Thyroid gland (tissue), 4 donors: ENCODE results near the gene CLRN3. TPM values are rescaled to one million over a fixed set of nuclear protein-coding genes. Genes with fewer than 3 reads are reported as not detected.

Experiments
- DNase-seq, 2 donors: peaks; one replicate each; pipeline ENCODE4 v3.0.0-alpha.2; 2019
- H3K27ac ChIP-seq, 3 donors: fragments of 200-600 bp; sonication (generic); 1 replicate in 2 of 3; 2 replicates in 1 of 3; pipeline ENCODE4 v1.5.1; 2016 to 2019; ENCODE audit warnings: mild to moderate bottlenecking in 1 of 3, moderate library complexity in 1 of 3
- H3K27me3 ChIP-seq: fragments of 200-600 bp; sonication (generic); one replicate; pipeline ENCODE4 v1.5.1; 2019
- H3K36me3 ChIP-seq, 2 donors: fragments of 200-600 bp; sonication (generic); one replicate each; pipeline ENCODE4 v1.5.1; 2016 to 2019
- H3K4me1 ChIP-seq, 2 donors: fragments of 200-600 bp; sonication (generic); one replicate each; pipeline ENCODE4 v1.5.1; 2017 to 2019
- H3K4me3 ChIP-seq, 3 donors: fragments of 200-600 bp; sonication (generic); replicated peaks in 1 of 3; 1 replicate in 2 of 3; 2 replicates in 1 of 3; pipeline ENCODE4 v1.5.1; 2016; ENCODE audit warnings: mild to moderate bottlenecking in 1 of 3
- H3K9me3 ChIP-seq: fragments of 200-600 bp; sonication (generic); one replicate; pipeline ENCODE4 v1.5.1; 2017
- POLR2A ChIP-seq, 2 donors: fragments of 450-650 bp; IDR thresholded peaks; one replicate each; pipeline ENCODE4 v1.6.1; 2017; ENCODE audit warnings: antibody characterized with exemption in 2 of 2, mild to moderate bottlenecking in 2 of 2, moderate library complexity in 1 of 2
- WGBS, 2 donors: methylation state at CpG; one replicate each; pipeline ENCODE4 v1.1.5; 2017; 5-methylcytosine and 5-hydroxymethylcytosine counted together
- intact Hi-C: fragments of 100-400 bp; cut with DNase I; formaldehyde crosslinking; loops from one replicate; pipeline ENCODE4 v1.15.1; 2023
- total RNA-seq, 4 donors: library from RNA; depleted of rRNA; stranded (reverse); fragments of >200 nt; gene quantifications; one replicate each; pipeline ENCODE4 v1.2.3, GENCODE V29; 2016
- TF ChIP-seq, protein P1 (sequence below), 6 experiments: fragments of 200-600 bp in 3 of 6; fragments of 450-650 bp in 3 of 6; sonication (generic) in 3 of 6; IDR thresholded peaks; one replicate each; pipeline ENCODE4 v1.5.1; 2016 to 2019; ENCODE audit warnings: antibody characterized with exemption in 6 of 6, mild to moderate bottlenecking in 2 of 6, inconsistent platforms in 1 of 6, moderate library complexity in 1 of 6

The CLRN3 gene
- total RNA-seq, 4 donors from 2014 or later: not detected

DNA sequence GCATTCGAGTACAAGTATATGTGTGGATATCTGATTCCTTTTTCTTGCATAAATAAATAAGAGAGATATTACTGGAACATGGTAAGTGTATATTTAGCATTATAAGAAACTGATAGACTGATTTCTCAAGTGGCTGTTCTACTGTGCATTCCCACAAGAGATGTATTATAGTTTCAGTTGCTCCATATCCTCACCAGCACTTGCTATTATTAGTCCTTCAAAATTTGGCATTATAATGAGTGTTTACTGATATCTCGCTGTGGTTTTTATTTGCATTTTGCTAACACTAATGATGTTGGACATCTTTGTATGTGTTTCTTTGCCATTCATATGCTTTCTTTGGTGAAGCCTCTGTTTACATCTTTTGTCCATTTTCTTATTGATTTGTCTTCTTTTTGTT lies 4.4 kb upstream of the CLRN3 start:
- TF ChIP-seq, protein P1, sequence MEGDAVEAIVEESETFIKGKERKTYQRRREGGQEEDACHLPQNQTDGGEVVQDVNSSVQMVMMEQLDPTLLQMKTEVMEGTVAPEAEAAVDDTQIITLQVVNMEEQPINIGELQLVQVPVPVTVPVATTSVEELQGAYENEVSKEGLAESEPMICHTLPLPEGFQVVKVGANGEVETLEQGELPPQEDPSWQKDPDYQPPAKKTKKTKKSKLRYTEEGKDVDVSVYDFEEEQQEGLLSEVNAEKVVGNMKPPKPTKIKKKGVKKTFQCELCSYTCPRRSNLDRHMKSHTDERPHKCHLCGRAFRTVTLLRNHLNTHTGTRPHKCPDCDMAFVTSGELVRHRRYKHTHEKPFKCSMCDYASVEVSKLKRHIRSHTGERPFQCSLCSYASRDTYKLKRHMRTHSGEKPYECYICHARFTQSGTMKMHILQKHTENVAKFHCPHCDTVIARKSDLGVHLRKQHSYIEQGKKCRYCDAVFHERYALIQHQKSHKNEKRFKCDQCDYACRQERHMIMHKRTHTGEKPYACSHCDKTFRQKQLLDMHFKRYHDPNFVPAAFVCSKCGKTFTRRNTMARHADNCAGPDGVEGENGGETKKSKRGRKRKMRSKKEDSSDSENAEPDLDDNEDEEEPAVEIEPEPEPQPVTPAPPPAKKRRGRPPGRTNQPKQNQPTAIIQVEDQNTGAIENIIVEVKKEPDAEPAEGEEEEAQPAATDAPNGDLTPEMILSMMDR (IDR thresholded peaks at IDR 0.05): no peak
- TF ChIP-seq POLR2A (IDR thresholded peaks at IDR 0.05): no peak
- Histone ChIP-seq H3K4me3 (no peak overlapping the region), H3K9me3 (no peaks in the 10 kb centered on the region), H3K4me1 (no peaks in the 10 kb centered on the region), H3K27ac (no peak overlapping the region), H3K27me3 (no peaks in the 10 kb centered on the region), H3K36me3 (no peaks in the 10 kb centered on the region)
- DNase-seq: no peak
- intact Hi-C loops: no loop called here
- 87 to 96% methylated on average over 2 of the region's 2 CpGs for WGBS, 2 donors

DNA sequence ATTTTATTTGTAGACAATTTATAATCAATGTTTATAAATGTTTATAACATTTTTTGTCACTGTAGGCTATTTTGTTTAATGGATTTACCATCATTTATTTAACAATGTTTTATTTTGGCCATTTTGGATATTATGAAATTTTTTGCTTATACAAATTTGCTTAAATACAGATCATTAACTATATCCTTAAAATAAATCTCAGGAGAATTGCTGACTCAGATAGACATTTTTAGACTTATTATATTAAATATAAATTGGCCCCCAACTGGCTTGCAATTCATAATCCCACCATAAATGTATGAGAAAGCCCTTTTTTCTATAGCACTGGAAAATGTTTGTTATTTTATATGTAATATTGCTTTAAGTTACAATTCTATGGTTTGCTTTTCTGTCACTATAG lies 3.8 kb upstream of the CLRN3 start:
- Histone ChIP-seq H3K4me1 (no peaks in the 10 kb centered on the region), H3K27me3 (no peaks in the 10 kb centered on the region), H3K9me3 (no peaks in the 10 kb centered on the region), H3K36me3 (no peaks in the 10 kb centered on the region), H3K27ac (no peak overlapping the region), H3K4me3 (no peak overlapping the region)
- intact Hi-C loops: no loop called here
- DNase-seq: no peak
- no peak for TF ChIP-seq POLR2A (IDR thresholded peaks at IDR 0.05)
- TF ChIP-seq, protein P1 (IDR thresholded peaks at IDR 0.05): no peak

DNA sequence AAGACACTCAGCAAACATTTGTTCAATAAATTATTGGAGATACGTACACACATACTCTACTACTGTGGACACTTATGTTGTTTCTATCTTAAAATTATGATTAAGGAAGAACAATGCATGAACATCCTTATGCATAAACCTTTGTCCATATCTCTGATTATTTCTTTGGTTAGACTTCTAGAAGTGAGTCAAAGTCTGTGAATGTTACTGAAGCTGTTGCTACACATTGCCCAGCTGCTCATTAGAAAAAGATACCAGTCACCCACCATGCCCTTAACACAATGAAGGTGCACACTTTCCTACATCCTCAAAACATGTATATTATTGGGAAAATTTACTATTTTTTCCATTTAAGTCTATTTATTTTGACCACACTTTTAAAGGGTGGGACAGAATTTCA lies 1.4 kb upstream of the CLRN3 start:
- Histone ChIP-seq H3K4me1 (no peaks in the 10 kb centered on the region), H3K9me3 (no peaks in the 10 kb centered on the region), H3K27ac (no peak overlapping the region), H3K36me3 (no peaks in the 10 kb centered on the region), H3K4me3 (no peak overlapping the region), H3K27me3 (no peaks in the 10 kb centered on the region)
- no peak for DNase-seq
- TF ChIP-seq POLR2A (IDR thresholded peaks at IDR 0.05): no peak
- TF ChIP-seq, protein P1 (IDR thresholded peaks at IDR 0.05): no peak
- WGBS, 2 donors: 84 to 93% methylated on average over 1 of the region's 1 CpG
- intact Hi-C loops: no loop called here

DNA sequence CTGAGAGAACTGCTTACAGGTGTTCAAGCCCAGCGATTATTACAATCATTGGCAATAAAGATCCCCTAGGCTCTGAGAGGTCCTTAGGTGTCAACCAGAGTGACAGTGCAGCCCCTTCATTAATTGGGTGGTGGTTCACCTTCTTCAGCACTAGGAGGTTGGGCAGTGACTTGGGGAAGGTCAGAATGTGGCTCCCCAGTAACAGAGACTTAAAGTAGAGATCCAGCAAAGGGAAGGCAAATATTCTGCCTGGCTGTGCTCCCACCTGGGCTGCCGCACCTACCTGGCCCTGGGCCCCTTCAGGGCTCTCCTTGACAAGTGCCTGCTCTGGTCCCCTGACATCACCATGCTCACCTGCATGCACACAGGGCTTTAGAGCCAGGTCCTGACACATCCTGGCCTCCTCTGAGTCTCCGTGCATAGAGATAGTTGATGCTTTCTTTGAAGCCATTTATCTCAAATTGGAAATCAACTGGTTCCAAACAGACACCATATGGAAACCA lies 1.9 kb downstream of the CLRN3 start:
- TF ChIP-seq, protein P1 (IDR thresholded peaks at IDR 0.05): no peak
- no peak for TF ChIP-seq POLR2A (IDR thresholded peaks at IDR 0.05)
- no peaks in the 10 kb centered on the region for H3K9me3 ChIP-seq
- no peak for DNase-seq
- H3K4me1 ChIP-seq: no peaks in the 10 kb centered on the region
- no peaks in the 10 kb centered on the region for H3K27me3 ChIP-seq
- intact Hi-C loops: no loop called here
- H3K4me3 ChIP-seq: no peak overlapping the region
- H3K36me3 ChIP-seq: no peaks in the 10 kb centered on the region
- 66 to 84% methylated on average over 3 of the region's 3 CpGs for WGBS, 2 donors
- no peak overlapping the region for H3K27ac ChIP-seq

DNA sequence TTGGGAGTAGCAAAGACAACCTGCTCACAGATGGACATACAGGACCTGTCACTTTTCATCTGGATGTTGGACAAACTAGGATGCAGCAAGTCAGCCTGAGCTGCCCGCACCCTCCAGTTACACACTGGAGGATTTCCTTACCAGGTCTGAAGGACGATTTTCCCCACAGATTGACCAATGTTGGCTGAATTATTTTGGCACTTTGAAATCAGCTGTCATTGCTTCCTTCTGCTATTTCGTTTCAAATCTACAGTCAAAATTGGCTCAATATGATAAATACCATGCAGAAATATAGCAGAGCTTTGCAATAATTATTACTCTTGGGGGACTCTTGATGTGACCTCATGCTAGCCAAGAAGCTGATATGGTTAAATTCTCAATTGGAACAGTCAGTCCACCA lies 2.5 kb downstream of the CLRN3 start:
- TF ChIP-seq, protein P1 (IDR thresholded peaks at IDR 0.05): no peak
- no peak for TF ChIP-seq POLR2A (IDR thresholded peaks at IDR 0.05)
- Histone ChIP-seq H3K36me3 (no peaks in the 10 kb centered on the region), H3K4me1 (no peaks in the 10 kb centered on the region), H3K27me3 (no peaks in the 10 kb centered on the region), H3K9me3 (no peaks in the 10 kb centered on the region), H3K27ac (no peak overlapping the region), H3K4me3 (no peak overlapping the region)
- no peak for DNase-seq
- intact Hi-C loops: no loop called here
- 70 to 76% methylated on average over 3 of the region's 3 CpGs for WGBS, 2 donors
